HG02678 (cell line): ENCODE measurements around the gene NCF1.
A peak's percentile ranks its signal among the peaks of the same experiment; 100 is the strongest.
"Not testable (repeated sequence)": the region's sequence is repeated elsewhere in the genome, so short reads cannot be mapped to it uniquely, and the experiment has no call there.

Experiments
- ATAC-seq: cut with Tn5 transposase; IDR thresholded peaks from one replicate; pipeline ENCODE4 v1.9.1; 2021; ENCODE audit warnings: mild to moderate bottlenecking, moderate library complexity; ENCODE audit not compliant: unreplicated experiment

The NCF1 gene

DNA sequence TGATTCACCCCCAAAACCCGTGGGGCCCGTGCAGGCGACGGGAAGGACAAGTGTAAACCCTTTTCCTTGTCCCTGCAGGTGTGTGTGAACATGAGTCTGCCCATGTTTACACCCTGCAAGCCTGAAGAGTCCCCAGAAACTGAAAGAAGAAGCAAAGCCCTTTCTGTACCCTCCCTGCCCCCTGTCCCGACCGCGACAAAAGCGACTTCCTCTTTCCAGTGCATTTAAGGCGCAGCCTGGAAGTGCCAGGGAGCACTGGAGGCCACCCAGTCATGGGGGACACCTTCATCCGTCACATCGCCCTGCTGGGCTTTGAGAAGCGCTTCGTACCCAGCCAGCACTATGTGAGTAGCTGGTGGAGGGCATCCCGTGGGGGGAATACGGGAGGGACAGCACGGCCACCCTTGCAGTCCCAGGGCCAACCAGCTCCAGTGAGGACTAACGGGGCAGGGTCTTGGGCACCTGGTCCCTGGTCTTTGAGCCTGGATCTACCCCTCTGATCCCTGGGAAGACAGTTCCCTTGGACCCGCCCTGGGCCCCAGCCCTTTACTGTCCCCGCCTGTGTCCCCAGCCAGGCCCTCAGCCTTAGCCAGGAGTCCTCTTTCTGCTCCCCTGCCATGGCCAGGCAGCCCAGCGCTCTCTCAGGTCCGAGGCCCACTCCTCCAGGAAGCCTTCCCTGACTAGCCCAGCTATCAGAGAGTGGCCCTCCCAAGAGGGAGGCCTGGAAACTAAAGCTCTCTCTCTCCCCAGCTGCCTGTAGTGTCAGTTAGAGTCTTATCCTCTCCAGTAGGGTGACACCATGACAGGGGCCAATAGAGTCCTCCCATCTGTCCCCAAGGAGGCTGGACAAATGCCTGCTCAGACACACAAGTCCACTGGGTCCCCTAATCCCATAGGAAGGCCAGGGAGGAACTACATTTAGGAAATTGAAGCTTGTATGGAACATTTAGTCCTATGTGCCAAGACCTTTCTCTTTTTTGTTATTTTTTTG is at the start of gene NCF1:
NCF1 (plus strand) TSS at position 252 of the 991 bp plus-strand sequence; CDS start at position 273, 21 bp downstream.
- peak; percentile 88 for ATAC-seq

DNA sequence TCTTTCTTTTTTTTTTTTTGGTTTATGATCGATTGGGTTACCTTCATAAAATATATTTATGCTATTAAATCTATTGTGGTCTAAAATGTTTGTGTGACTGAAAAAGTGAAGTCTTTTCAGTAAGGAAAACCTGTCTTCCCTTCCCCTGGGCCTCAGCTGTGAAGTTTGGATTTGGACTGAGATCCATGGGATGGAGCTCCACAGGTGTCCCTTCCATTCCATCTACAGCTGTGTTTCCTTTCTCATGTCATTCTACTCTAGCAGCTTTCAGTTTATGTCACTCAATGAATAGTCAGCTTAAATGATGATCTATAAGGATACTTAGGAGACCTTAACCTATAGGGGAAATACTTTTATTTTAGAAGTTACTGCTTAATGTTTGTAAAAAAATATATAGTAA is 48.0 kb upstream of the NCF1 start:
- ATAC-seq: no peak

DNA sequence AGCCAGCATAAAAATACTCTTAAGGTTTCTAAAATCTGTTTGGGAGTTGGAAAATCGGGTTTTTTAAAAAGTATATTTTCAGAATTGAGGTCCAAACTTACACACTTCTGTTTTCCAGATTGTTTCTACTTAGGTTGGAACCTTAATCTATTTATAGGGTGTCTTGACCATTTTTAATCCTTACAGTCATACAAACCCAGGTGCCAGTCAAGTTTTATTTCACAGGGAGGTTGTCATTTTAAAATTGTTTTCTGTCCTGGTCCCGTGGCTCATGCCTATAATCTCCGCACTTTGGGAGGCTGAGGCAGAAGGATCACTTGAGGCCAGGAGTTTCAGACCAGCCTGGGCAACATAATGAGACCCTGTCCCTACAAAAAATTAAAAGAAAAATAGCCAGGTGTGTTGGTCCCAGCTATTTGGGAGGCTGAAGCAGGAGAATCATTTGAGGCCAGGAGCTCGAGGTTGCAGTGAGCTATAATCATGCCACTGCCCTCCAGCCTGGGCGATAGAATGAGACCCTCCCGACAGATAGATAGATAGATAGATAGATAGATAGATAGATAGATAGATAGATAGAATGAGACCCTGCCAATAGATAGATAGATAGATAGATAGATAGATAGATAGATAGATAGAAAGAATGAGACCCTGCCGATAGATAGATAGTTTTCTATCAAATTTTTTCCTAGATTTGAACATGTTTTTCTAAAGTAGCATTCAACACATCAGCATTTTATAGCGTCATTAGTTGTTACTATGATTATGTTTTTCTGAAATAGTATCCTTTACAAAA is 47.3 kb upstream of the NCF1 start:
- no peak for ATAC-seq

DNA sequence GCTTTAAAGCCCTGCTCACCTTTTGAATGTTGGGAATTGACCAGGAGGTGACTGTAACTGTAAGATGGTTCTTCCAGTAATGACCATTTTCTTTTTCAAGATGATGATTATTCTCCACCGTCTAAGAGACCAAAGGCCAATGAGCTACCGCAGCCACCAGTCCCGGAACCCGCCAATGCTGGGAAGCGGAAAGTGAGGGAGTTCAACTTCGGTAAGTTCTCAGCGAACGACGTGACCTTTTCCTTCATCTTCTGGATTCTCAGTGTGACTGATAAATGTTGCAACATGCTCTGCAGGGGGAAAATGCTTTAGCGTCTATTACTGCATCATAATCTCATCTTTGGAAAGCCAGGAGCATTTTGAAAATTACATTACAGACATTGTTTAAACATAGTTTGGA is 45.1 kb upstream of the NCF1 start:
- not testable (repeated sequence) for ATAC-seq

DNA sequence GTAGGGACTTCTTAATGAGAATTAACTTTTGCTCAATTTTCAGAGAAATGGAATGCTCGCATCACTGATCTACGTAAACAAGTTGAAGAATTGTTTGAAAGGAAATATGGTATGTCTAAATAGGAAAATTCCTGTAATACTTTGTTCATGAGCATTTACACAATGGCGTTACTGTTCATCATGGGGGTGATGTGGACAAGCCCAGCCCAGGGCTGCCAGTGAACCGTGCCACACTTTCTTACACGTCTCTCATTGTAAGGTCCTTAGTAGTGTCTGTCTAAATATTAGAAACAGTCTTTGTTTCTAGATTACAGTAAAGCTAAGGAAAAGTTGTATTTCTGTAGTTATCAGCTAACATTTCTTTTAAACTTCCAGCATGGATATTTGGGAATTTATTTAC is 43.6 kb upstream of the NCF1 start:
- ATAC-seq: not testable (repeated sequence)

DNA sequence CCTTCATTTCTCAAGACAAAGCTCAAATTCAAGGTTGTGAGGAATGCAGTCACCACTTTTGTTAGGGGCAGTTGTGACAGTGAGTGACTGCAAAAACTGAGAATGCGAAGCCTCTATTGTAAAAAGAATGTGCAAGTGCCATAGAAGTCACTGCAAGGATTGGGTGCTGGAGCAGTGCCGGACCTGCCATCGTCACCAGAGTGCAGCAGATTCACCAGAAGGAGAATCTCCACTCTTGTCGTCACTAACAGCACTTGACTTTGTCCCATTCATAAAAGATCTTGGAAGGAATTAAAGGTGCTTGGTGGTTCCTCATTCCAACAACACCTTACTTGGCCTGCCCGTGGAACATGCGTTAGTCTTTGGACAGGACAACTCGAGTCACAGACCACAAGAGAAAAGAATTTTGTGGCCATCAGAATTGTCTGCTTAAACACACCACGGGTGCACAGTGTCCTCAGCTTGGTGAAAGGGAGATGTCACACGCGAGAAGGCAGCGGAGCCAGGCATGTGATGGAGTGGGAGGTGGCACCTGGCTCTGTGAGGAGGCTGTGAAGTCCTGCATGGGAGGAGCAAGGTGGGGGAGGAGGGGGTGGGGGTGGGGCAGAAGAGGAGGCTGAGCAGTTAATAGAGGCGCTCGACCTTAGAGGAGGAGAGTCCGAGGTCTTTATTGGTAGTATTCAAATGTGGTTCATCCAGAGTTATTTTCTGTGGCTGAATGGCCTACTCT is 33.7 kb upstream of the NCF1 start:
- ATAC-seq: not testable (repeated sequence)

DNA sequence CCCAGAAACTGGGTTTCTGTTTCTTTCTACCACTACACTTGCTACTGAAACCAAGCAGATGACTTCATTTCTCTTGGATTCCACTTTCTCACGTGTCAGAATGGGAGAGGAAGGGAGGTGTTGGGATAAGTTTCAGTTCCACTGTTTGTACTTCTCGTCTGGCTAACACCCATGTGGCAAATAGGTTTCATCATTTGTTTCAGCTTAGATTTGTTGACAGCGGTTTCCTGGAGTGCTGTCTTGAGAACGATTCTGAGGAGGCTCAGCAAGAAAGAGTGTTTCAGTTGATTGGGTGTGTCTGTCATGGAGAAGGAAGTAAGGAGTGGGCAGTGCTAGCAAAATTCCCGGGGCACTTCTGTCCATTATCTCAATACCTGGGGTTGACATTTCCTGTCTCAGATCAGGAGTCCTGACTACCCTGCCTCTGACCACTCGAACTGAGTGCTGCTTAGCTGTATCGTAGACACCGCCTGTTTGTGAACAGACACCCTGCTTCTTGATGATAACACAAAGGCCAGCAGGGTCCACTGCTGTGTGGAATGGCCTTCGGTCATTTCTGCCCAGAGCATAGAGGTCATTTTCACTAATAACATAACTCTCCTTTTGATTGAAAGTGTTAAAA is 29.8 kb upstream of the NCF1 start:
- ATAC-seq: not testable (repeated sequence)

DNA sequence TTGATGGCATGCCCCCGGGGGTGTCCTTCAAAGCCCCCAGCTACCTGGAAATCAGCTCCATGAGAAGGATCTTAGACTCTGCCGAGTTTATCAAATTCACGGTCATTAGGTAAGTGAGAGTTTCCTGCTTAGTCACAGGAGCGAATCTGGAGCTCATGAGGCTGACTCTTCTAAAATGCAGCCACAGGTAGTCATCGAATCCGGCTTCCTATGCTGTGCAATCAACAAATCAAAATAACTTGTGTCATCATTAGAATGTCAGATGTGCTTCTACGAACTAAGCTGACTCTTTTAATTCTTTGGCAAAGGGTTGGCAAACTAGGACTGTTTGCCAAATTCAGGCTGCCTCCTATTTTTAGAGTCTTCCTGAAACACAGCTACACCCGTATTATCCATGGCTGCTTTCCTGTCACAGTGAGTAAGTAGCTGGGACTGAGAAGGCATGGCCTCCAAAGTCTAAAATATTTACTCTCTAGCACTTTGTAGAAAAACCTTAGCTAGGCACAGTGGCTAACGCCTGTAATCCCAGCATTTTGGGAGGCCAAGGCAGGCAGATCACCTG is 19.8 kb upstream of the NCF1 start:
- not testable (repeated sequence) for ATAC-seq

DNA sequence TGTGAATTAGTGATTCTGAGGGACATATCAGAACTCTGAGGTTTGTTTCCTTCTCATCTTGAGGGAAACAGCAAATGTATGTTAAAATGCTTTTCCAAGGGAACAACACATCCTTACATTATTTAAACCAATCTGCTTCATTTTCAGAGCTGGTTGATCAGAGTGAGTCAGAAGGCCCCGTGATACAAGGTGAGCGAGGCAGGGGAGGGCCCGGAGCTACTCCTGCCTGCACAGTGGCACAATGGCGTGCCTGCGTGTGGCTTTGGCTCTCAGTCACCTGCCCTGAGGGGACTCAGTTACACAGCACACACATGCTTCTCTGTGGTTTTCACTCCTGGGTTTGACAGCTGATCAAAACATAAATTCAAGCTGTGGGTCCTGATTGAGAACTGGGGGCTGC is 17.1 kb upstream of the NCF1 start:
- ATAC-seq: not testable (repeated sequence)

DNA sequence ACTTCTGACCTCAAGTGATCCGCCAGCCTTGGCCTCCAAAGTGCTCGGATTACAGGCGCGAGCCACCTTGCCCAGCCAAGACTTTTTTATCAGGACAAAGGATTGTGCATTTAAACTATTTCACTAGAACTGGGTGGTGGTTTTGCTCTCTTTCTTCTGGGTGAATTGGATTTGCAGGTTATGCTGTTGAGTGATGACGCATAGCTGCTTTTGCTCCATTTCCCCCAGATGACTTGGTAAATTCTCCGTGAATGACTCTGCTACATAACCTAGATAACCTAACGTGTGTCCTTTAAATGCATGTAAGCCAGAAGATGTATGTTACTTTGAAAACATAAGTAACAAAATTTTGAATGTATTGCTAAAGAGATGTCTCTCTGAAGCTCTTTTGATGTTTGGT is 15.5 kb upstream of the NCF1 start:
- not testable (repeated sequence) for ATAC-seq

DNA sequence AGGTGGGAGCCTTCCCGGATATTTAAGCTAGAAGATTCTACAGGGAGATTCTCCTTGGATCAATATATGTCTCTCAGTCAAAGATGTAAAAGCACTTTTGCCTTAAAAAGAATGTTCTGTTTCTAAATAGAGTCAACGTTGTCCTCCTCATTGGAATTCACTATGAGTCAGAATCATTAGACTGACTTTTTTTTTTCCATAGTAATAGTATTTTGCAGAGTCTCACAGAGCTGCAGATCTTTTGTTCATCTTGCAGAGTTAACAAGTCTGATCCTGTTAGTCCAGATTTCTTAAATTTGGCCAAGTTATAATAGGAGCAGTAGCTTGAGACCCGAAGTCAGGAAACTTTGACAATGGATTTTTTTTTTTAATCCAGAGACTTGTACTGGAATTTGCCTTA is 14.8 kb upstream of the NCF1 start:
- not testable (repeated sequence) for ATAC-seq

DNA sequence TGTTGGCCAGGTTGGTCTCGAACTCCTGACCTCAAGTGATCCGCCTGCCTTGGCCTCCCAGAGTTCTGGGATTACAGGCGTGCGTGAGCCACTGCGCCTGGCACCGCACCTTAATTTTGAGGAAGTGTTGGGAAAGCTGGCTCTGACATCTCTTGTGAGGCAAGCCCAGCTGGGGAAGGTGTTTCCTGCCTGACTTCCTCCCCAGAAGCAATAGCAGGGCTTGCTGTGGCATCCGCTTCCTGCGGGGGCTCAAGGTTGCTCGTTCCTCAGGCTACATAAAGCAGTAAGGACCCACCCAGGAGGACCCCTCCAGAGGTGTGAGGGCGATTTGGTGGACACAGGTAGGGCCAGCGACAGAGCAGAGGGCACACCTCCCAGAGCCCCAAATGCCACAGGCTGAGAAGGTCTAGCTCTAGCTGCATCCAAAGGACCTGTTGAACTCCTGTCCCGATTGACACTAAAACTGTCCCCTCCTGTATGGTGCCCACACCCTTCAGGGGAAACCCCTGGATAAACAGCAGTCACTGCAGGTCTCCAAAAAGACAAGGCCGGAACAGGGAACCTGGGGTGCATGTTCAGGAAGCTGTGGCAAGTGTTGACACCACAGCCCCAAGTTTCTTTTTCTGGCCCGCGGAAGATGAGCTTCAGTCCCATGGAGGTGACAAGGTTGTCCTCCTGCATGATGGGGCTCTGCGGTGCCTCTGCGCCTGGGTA is 8.4 kb upstream of the NCF1 start:
- not testable (repeated sequence) for ATAC-seq

DNA sequence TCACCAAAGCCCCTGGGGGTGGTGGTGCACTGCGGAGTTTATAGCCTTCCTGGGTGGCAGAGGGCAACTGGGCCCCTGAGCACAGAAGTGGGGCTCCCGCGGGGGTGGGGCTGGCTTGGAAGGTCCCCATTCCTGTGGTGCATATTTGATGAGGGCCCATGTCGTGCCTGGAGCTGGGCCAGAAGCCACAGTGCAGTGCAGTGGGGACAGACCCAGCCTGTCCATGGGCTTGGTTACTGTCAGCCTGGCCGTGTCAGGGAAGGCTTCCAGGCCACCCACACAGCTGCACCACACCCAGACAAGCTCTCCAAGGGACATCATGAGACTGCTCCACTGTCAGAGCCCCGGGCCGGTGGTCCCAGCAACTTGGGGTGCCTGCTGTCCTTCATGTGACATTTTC is 7.3 kb upstream of the NCF1 start:
- peak; percentile 41 for ATAC-seq

DNA sequence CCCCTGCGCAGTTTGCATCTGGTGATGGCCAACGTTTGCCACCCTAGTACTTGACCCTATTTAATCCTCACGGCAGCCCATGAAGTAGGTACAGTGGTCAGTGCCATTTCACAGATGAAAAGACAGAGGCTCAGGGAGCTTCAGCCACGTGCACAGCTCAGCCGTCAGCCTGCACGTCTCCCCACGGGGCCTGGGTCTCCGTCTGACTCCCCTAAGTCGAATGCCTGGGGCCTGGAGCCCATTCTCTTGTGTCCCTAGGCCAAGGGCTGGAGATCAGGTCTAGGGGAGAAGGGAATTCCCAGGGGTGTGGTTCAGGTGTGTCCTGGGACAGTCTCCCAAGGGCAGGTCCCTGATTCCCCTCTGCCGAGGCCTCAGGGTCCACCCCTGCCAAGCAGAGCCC is 6.8 kb upstream of the NCF1 start:
- ATAC-seq: not testable (repeated sequence)

DNA sequence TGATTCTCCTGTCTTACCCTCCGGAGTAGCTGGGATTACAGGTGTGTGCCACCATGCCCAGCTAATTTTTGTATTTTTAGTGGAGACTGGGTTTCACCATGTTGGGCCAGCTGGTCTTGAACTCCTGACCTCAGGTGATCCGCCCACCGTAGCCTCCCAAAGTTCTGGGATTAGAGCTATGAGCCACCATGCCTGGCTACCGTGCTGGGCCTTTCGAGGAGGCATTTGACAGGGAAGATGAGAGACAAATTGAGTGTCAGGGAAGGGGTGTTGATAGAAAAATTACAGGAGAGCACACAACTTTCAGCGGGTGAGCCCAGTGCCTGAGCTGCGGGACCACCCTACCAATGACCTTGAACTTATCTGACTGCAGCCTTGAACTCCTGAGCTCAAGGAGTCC is 3.7 kb upstream of the NCF1 start:
- ATAC-seq: not testable (repeated sequence)

DNA sequence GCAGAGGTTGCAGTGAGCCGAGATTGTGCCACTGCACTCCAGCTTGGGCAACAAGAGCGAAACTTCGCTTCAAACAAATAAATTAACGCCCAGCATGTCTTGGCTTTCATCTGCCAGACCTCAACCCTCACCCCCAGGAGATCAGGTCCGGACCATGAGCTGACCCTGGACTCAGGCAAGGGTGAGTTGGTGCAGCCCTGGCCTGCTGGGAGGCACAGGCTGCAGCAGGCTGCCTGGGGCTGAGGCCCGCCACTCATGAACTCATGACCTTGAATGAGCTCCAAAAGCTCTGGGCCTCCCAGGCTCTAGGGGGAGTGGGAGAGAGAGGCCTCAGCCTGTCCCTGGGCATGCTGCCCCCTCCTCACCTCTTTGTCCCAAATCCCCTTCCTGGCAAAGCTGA is 1.7 kb upstream of the NCF1 start:
- ATAC-seq: not testable (repeated sequence)

DNA sequence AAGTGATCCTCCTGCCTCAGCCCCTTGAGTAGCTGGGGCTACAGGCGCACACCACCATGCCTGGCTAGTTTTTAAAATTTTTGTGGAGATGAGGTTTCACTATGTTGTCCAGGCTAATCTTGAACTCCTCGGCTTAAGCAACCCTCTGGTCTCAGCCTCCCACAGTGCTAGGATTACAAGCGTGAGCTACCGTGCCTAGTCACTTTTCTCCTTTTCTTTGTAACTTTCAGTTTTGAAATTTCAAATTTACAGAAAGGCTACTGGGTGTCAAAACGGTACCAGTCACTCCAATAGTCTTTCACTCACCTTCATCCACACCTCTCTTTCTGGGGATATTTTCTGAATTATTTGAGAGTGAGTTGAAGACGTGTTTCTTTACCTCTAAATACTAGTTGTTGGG is 1.3 kb downstream of the NCF1 start:
- ATAC-seq: not testable (repeated sequence)

DNA sequence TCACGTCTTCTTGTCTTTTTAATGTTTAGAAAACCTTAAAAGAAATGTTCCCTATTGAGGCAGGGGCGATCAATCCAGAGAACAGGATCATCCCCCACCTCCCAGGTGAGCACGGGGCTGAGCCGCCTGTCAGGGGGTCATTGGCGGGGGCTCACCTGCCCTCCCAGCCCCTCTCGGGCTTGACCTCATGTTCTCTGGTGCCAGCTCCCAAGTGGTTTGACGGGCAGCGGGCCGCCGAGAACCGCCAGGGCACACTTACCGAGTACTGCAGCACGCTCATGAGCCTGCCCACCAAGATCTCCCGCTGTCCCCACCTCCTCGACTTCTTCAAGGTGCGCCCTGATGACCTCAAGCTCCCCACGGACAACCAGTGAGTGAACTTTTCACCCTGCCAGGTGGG is 5.2 kb downstream of the NCF1 start:
- ATAC-seq: not testable (repeated sequence)

DNA sequence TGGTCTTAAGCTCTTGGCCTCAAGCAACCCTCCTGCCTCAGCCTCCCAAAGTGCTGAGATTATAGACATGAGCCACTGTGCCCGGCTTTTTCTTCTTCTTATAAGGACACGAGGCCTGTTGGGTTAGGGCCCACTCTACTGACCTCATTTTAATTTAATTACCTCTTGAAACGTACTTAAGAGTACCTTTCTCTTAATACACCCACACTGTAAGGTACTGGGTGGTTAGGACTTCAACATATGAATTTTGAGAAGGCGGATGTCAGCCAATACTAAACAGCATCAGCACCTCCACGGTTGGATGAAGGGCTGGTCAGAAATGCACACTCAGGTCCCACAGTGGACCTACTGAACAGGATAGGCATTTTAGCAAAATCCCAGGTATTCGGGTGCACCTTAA is 7.9 kb downstream of the NCF1 start:
- ATAC-seq: not testable (repeated sequence)

DNA sequence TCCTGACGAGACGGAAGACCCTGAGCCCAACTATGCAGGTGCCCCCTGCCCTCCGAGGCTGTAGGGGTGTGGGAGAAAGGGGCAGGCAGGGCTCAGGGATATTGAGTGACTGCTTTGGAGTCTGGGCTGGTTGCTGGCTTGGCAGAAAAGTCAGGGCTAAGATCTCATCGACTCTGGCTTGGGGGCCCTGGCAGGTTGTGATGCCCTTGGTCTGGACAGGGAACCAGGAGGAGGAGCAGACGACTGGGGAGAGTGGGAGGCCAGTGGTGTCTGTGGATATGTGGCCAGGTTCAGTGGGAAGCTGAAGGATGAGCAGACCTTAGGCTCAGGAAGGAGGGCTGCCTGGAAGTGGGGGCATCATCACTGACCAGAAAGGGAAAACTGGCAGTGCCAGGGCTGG is 9.8 kb downstream of the NCF1 start:
- not testable (repeated sequence) for ATAC-seq
